Adipose tissue (tissue), 3 donors: ENCODE results near the gene ZNF599. TPM values are rescaled to one million over a fixed set of nuclear protein-coding genes. Genes with fewer than 3 reads are reported as not detected.
"Not testable (repeated sequence)": the region's sequence is repeated elsewhere in the genome, so short reads cannot be mapped to it uniquely, and the experiment has no call there.

Experiments
- H3K27ac ChIP-seq: one replicate; pipeline ENCODE4 v1.5.1; 2013; ENCODE audit warnings: low read depth, low read length
- WGBS, 3 donors: extraction: QIAGEN DNeasy Blood & Tissue Kit; methylation state at CpG; one replicate each; pipeline ENCODE4 v1.1.7; 2013; 5-methylcytosine and 5-hydroxymethylcytosine counted together
- polyA plus RNA-seq, 3 donors: library from polyadenylated mRNA; stranded (reverse); fragments of 200-250 nt; gene quantifications; one replicate each; pipeline ENCODE4 v1.2.3, GENCODE V29; 2013
- donor health status: healthy with polysubstance abuse.
- donor health status: Bipolar disorder and iron deficiency.
- donor health status: healthy.

The ZNF599 gene
- 1 to 10 TPM; 2.9 to 6.0 (median 3.2) TPM for polyA plus RNA-seq

DNA sequence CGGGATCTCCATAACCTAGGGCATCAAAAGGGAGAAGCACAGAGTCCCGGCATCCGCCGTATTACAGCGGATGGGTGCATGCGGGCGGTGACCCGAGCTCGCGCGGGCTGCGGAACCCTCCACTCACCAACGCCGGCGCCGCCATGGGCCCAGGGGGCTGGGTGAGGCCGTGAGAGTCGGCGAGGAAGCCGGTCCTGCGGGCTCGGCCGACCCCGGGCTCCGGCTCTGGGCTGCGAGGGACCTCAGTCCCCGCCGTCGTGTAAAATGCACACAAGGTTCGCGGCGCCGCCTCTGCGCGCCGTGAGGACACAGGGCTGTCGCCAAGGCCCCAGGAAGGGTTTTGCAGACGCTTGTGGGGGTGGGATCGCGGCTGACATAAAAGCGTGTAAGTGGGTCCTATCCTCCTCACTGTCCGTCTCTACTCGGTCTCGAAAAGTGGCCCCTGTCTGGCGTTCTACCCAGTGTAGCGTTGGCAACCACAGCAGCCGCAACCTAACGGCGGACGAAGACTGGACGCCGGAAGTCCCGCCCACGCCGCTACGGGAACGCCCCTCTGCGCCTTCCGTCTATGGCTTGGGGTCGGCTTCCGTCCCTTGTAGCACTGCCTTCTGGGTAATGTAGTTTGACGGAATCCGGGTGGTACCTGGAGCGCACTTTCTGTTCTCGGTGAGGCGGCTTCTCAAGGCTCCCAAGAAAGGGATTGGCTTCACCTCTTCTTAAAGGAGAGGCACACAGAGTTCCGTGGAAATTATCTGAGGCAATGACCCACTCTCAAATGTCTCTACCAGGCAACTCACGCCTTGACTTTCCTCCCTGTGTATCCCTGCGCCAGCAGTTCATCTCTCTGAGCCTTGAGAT lies at the start of gene ZNF599:
Gene ZNF599 (minus strand): TSS at position 519 of the 858 bp plus-strand sequence. CDS start 374 bp downstream, at position 145.
- no peak within 1 kb of the TSS for H3K27ac ChIP-seq
- 3% methylated on average over 69 of the region's 69 CpGs for WGBS, 3 donors

GRCh38 chr19:34818270-34818669 lies 45.3 kb upstream of the ZNF599 start:
- H3K27ac ChIP-seq, result no peak overlapping the region
- WGBS, 3 donors, result 59 to 83% (median 74%) methylated on average over 2 of the region's 2 CpGs

DNA sequence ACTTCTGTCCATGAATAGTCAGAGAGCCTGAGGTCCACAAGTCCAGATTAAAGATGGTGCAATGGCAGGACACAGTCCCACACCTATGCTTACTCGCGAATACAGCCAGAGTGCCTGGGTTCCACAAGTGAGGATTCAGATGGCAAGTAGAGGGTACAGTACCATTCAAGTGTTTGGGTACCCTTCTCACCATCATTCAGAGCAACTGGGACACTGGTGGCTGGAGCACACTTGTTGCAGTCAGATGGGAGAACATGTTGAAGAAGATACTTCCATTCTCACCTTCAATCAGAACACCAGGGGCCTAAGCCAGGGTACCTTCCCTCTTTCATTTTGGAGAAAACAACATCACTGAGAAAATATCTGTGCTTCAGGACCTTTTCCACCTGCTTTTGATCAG lies 43.7 kb upstream of the ZNF599 start:
- H3K27ac ChIP-seq, result no peak overlapping the region
- 96 to 100% (median 97%) methylated on average over 2 of the region's 2 CpGs for WGBS, 3 donors

DNA sequence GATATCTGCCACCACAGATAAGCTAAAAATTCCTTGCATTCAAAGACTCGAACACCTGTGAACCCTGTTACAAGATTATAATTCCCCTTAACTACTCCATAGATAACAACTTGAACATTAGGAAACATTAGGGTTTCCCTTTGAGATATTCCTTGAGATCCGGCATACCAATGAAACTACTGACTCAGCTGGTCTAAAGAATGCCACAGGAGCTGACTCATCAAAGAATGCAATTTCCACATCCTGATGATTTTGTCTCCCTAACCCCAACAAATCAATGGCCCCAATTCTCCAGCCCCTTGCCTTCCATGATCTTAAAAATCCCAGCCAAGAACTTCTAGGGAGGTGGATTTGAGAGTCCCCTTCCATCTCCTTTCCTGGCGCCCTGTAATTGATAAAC lies 35.6 kb upstream of the ZNF599 start:
- no peak overlapping the region for H3K27ac ChIP-seq
- WGBS, 3 donors, result 77 to 84% (median 84%) methylated on average over 3 of the region's 3 CpGs

GRCh38 chr19:34806976-34807860 lies 34.2 kb upstream of the ZNF599 start:
- 90 to 93% (median 90%) methylated on average over 15 of the region's 15 CpGs for WGBS, 3 donors
- no peak overlapping the region for H3K27ac ChIP-seq

DNA sequence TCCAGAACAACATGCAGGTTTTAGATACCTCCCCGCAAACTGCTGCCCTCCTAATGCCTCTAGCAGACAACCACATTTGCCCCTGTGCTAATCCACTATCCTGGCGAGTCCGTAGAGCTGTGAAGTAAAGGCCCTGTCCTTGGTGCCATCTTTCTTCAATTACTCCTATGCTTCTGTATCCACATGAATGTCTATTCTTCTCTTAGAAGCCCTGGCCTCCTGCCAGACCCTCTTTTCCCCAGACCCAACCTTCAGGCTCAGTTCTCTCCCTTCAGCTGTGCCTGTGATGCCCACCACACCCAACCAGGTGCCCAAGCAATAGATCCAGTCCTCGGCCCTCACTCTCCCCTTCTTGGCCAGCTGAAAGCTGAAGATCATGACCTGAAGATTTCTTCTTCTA lies 31.1 kb upstream of the ZNF599 start:
- H3K27ac ChIP-seq, result no peak overlapping the region
- WGBS, 3 donors, result 88 to 92% (median 90%) methylated on average over 4 of the region's 4 CpGs

GRCh38 chr19:34796953-34797352 lies 23.9 kb upstream of the ZNF599 start:
- H3K27ac ChIP-seq, result not testable (repeated sequence)
- 78 to 94% (median 84%) methylated on average over 5 to 6 of the region's 6 CpGs for WGBS, 3 donors

GRCh38 chr19:34794066-34794960 lies 21.3 kb upstream of the ZNF599 start:
- H3K27ac ChIP-seq, result no peak overlapping the region

DNA sequence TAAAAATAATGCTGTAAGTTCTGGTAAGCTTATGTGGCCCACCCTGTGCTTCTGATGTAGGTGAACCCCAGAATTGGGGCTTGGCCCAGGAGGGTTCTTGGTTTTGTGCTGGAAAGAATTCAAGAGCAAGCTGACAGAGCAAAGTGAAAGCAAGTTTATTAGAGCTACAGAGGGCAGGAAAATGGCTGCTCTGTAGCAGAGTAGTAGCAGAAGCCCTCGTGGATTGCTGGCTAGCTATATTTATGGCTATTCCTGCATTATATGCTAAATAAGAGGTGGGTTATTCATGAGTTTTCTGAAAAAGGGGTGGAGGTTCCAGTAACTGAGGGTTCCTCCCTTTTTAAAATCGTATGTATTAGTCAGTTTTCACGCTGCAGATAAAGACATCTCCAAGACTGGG lies 20.6 kb upstream of the ZNF599 start:
- 49 to 69% (median 69%) methylated on average over 3 of the region's 3 CpGs for WGBS, 3 donors
- no peak overlapping the region for H3K27ac ChIP-seq

More at GRCh38 chr19:34794066-34794960, 21.3 kb upstream of the ZNF599 start:
- 70 to 77% (median 73%) methylated on average over 9 of the region's 9 CpGs for WGBS, 3 donors

DNA sequence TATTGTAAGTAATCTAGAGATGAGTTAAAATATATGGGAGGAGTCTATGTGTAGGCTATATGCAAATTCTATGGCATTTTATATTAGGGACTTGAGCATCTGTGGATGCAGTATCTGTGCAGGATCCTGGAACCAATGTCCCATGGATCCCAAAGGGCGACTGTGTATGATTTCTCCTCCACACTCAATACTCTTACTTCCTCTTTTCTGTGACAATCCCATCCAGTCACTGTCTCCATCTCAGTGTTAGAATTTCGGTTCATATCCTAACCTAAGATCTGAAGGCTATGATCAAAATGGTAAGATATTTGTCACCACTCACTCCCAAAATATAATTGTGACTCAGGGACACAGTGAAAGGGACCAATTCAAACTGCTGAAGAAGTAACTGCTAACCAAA lies 15.1 kb upstream of the ZNF599 start:
- WGBS, 3 donors, result 56 to 76% (median 66%) methylated on average over 2 of the region's 2 CpGs
- H3K27ac ChIP-seq, result no peak overlapping the region

DNA sequence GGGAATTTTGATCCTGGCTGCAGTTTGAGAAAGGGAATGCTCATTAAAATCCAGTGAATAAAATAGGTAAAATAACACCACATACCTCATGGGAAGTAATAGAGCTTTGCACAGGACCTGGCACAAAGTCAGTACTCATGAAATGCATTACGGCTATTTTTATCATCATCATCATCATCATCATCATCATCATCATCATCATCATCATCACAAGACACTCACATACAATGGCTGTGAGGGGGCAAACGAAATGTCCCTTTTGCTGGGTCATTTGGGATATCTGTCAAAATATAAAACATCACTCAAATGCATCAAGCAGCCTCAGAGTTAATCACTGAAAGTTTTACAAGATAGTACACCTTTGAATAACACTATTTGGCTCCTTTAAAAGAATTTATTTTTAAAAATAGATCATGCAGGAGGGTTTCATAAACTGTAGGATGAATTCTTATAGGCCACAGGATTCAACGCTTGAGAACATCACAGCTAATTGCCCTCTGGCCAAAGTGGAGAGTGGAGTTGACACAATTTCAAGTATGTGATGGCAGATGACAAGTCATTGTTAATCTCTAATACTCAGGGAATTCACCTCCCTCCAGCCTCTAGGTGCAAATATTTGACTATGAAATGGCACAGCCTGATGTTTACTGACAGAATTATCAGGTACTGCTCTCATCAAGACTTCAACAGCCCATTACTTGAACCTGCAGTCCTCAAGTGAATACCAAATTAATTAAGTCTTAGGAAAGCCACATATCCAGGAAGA lies 14.2 kb upstream of the ZNF599 start:
- no peak overlapping the region for H3K27ac ChIP-seq
- 60 to 79% (median 77%) methylated on average over 3 of the region's 3 CpGs for WGBS, 3 donors

DNA sequence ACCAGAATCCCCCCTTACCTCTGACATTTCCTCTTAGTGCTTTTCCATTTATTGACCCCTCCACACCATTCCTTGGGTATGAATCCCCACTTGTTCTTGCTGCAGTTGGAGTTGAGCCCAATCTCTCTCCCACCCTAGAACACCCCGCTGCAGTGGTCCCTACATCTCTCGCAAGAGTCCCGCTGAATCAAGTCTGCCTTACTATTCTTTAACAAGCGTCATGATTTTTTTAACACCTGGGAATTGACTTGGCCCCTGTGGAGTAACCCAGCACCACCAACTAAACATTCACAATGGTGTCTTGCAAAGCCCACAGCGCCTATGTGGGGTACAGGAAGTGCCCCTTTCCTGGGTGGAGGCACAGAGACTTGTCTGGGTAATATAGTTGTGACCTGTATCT lies 13.2 kb upstream of the ZNF599 start:
- no peak overlapping the region for H3K27ac ChIP-seq
- 74 to 84% (median 78%) methylated on average over 5 of the region's 5 CpGs for WGBS, 3 donors

GRCh38 chr19:34779652-34780051 lies 6.6 kb upstream of the ZNF599 start:
- no peak overlapping the region for H3K27ac ChIP-seq
- 56 to 80% (median 72%) methylated on average over 3 of the region's 3 CpGs for WGBS, 3 donors

DNA sequence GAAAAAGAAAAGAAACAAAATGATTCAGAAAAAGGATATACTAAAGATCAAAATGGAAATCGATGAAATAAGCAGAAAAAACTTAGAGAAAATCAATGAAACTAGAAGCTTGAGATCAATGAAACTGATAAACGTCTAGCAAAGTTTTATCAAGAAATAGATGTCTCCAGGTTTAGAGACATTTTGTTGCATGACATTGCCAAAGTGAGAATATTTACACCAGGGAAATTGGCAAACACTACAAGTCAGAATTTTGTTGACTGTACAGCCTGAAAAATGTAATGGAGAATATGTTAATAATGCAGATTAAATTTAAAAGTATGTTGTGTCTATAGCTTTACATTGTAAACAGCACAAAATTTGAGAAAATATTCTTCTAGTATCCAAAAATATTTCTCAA lies 5.3 kb upstream of the ZNF599 start:
- 64 to 78% (median 76%) methylated on average over 2 of the region's 2 CpGs for WGBS, 3 donors
- no peak overlapping the region for H3K27ac ChIP-seq

GRCh38 chr19:34774857-34775256 lies 1.8 kb upstream of the ZNF599 start:
- no peak overlapping the region for H3K27ac ChIP-seq
- 55 to 70% (median 66%) methylated on average over 2 of the region's 2 CpGs for WGBS, 3 donors

GRCh38 chr19:34773555-34773864 lies 495 bp upstream of the ZNF599 start:
- no peak overlapping the region for H3K27ac ChIP-seq

GRCh38 chr19:34767951-34768350 lies 5.1 kb downstream of the ZNF599 start:
- H3K27ac ChIP-seq, result no peak overlapping the region
- WGBS, 3 donors, result 92 to 99% (median 94%) methylated on average over 3 of the region's 3 CpGs

More at GRCh38 chr19:34773555-34773864, 495 bp upstream of the ZNF599 start:
- WGBS, 3 donors, result 72 to 79% (median 75%) methylated on average over 2 of the region's 2 CpGs

- 94 to 98% (median 96%) methylated on average over 2 of the region's 2 CpGs for WGBS, 3 donors
- no peak overlapping the region for H3K27ac ChIP-seq
These were observed 6.6 kb downstream of the ZNF599 start for GRCh38 chr19:34766386-34766785.
